ENCODE results near the gene CDYL2.

GRCh38 chr16:80804056-80804525 lies 307 bp downstream of the CDYL2 start:
- no peak for TF ChIP-seq POLR2A (IDR thresholded peaks at IDR 0.05)
- TF ChIP-seq, protein P1, sequence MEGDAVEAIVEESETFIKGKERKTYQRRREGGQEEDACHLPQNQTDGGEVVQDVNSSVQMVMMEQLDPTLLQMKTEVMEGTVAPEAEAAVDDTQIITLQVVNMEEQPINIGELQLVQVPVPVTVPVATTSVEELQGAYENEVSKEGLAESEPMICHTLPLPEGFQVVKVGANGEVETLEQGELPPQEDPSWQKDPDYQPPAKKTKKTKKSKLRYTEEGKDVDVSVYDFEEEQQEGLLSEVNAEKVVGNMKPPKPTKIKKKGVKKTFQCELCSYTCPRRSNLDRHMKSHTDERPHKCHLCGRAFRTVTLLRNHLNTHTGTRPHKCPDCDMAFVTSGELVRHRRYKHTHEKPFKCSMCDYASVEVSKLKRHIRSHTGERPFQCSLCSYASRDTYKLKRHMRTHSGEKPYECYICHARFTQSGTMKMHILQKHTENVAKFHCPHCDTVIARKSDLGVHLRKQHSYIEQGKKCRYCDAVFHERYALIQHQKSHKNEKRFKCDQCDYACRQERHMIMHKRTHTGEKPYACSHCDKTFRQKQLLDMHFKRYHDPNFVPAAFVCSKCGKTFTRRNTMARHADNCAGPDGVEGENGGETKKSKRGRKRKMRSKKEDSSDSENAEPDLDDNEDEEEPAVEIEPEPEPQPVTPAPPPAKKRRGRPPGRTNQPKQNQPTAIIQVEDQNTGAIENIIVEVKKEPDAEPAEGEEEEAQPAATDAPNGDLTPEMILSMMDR (IDR thresholded peaks at IDR 0.05) = no peak
